MM.1S (cell line): ENCODE measurements around the gene ZNF619.

Experiments used
- DNase-seq: peaks from one replicate; pipeline ENCODE4 v3.0.0-alpha.2; 2015
- H2AFZ ChIP-seq: fragments of 300-600 bp; sonication (generic); 2 replicates; pipeline ENCODE4 v1.6.0; 2016; ENCODE audit warnings: antibody characterized with exemption, low read length
- H3F3A ChIP-seq: fragments of 300-600 bp; sonication (generic); 2 replicates; pipeline ENCODE4 v1.6.1; 2016; ENCODE audit warnings: mild to moderate bottlenecking, antibody characterized with exemption, low read length, moderate library complexity, mixed read lengths; ENCODE audit not compliant: insufficient read depth
- H3K27ac ChIP-seq: fragments of 300-600 bp; sonication (generic); 2 replicates; pipeline ENCODE4 v1.5.1; 2016; ENCODE audit warnings: mild to moderate bottlenecking, low read length
- H3K27me3 ChIP-seq: fragments of 300-600 bp; sonication (generic); replicated peaks from 2 replicates; pipeline ENCODE4 v1.6.0; 2016; ENCODE audit warnings: low read length; ENCODE audit not compliant: insufficient read depth
- H3K36me3 ChIP-seq: fragments of 300-600 bp; sonication (generic); replicated peaks from 2 replicates; pipeline ENCODE4 v1.6.1; 2016; ENCODE audit warnings: mild to moderate bottlenecking, low read length, mixed read lengths; ENCODE audit not compliant: insufficient read depth
- H3K4me1 ChIP-seq: fragments of 300-600 bp; sonication (generic); 2 replicates; pipeline ENCODE4 v1.6.1; 2016; ENCODE audit warnings: low read length, mixed read lengths
- H3K4me2 ChIP-seq: fragments of 300-600 bp; sonication (generic); 2 replicates; pipeline ENCODE4 v1.6.0; 2016; ENCODE audit warnings: low read depth, low read length
- H3K4me3 ChIP-seq: fragments of 300-600 bp; sonication (generic); 2 replicates; pipeline ENCODE4 v1.5.1; 2016; ENCODE audit warnings: low read length, mixed read lengths
- H3K79me2 ChIP-seq: fragments of 300-600 bp; sonication (generic); 2 replicates; pipeline ENCODE4 v1.6.1; 2016; ENCODE audit warnings: mixed run types, low read length, mixed read lengths
- H3K9ac ChIP-seq: fragments of 300-600 bp; sonication (generic); 2 replicates; pipeline ENCODE4 v1.6.1; 2016; ENCODE audit warnings: low read length, mixed read lengths
- H3K9me2 ChIP-seq: fragments of 300-600 bp; sonication (generic); replicated peaks from 2 replicates; pipeline ENCODE4 v1.6.1; 2016; ENCODE audit warnings: mild to moderate bottlenecking, low read length, mixed read lengths; ENCODE audit not compliant: insufficient read depth
- H3K9me3 ChIP-seq: fragments of 300-600 bp; sonication (generic); replicated peaks from 2 replicates; pipeline ENCODE4 v1.6.1; 2016; ENCODE audit warnings: mild to moderate bottlenecking, low read length, mixed read lengths; ENCODE audit not compliant: insufficient read depth
- H4K20me1 ChIP-seq: fragments of 300-600 bp; sonication (generic); 2 replicates; pipeline ENCODE4 v1.6.1; 2016; ENCODE audit warnings: mild to moderate bottlenecking, low read length, moderate library complexity, mixed read lengths; ENCODE audit not compliant: insufficient read depth
- EZH2 ChIP-seq: fragments of 300-600 bp; sonication (generic); optimal IDR thresholded peaks from 2 replicates; pipeline ENCODE3; 2017; ENCODE audit warnings: low read depth, mild to moderate bottlenecking, antibody characterized with exemption, low read length, mixed read lengths
- EZH2phosphoT487 ChIP-seq: fragments of 300-600 bp; sonication (generic); IDR thresholded peaks from 2 replicates; pipeline ENCODE4 v1.6.1; 2018; ENCODE audit warnings: antibody characterized with exemption, low read length
- TF ChIP-seq, protein P1 (sequence below): fragments of 300-600 bp; sonication (generic); IDR thresholded peaks from 2 replicates; pipeline ENCODE4 v1.5.1; 2016; ENCODE audit warnings: antibody characterized with exemption, low read length, mixed read lengths

ZNF619 gene

DNA sequence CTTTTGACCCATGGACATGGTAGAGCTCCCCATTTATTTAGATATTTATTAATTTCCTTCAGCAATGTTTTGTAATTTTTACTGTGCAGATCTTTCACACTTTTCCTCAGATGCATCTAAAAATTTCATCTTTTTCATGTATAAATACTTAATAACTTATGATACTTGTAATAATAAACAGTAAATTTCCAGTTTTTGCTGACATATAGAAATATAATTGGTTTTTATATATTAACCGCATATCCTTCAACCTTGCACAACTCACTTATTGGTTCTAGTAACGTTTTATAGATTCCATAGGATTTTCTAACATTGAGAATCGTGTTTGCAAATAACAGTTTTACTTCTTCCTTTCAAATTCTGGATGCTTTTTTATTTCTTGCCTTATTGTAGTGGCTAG, 44.3 kb downstream of the ZNF619 start:
- no peak for DNase-seq
- no peak overlapping the region for H3K4me2 ChIP-seq
- no peak overlapping the region for H3K4me3 ChIP-seq
- no peak overlapping the region for H3K9ac ChIP-seq
- no peaks in the 10 kb centered on the region for H3F3A ChIP-seq
- peaks cover 6% of the 10 kb centered on the region; the same call in 1 of the 2 replicates for H3K4me1 ChIP-seq
- peaks cover 5% of the 10 kb centered on the region; the same call in 1 of the 2 replicates for H3K79me2 ChIP-seq
- no peak for TF ChIP-seq EZH2phosphoT487
- no peak for TF ChIP-seq EZH2
- TF ChIP-seq, protein P1, sequence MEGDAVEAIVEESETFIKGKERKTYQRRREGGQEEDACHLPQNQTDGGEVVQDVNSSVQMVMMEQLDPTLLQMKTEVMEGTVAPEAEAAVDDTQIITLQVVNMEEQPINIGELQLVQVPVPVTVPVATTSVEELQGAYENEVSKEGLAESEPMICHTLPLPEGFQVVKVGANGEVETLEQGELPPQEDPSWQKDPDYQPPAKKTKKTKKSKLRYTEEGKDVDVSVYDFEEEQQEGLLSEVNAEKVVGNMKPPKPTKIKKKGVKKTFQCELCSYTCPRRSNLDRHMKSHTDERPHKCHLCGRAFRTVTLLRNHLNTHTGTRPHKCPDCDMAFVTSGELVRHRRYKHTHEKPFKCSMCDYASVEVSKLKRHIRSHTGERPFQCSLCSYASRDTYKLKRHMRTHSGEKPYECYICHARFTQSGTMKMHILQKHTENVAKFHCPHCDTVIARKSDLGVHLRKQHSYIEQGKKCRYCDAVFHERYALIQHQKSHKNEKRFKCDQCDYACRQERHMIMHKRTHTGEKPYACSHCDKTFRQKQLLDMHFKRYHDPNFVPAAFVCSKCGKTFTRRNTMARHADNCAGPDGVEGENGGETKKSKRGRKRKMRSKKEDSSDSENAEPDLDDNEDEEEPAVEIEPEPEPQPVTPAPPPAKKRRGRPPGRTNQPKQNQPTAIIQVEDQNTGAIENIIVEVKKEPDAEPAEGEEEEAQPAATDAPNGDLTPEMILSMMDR: no peak
- H3K27me3 ChIP-seq: no peaks in the 10 kb centered on the region
- no peaks in the 10 kb centered on the region for H3K36me3 ChIP-seq
- no peaks in the 10 kb centered on the region for H3K9me2 ChIP-seq
- no peaks in the 10 kb centered on the region for H3K9me3 ChIP-seq
- no peak overlapping the region for H2AFZ ChIP-seq
- H3K27ac ChIP-seq: no peak overlapping the region
- no peaks in the 10 kb centered on the region for H4K20me1 ChIP-seq

GRCh38 chr3:40523781-40524180, 46.9 kb downstream of the ZNF619 start:
- Histone ChIP-seq H2AFZ (no peak overlapping the region), H3K9ac (no peak overlapping the region)

GRCh38 chr3:40524222-40524567, 47.3 kb downstream of the ZNF619 start:
- no peaks in the 10 kb centered on the region for H3K9me3 ChIP-seq
- peaks cover 6% of the 10 kb centered on the region; the same call in 1 of the 2 replicates for H3K4me1 ChIP-seq
- H3K36me3 ChIP-seq: no peaks in the 10 kb centered on the region
- no peak for DNase-seq
- H3K27me3 ChIP-seq: no peaks in the 10 kb centered on the region
- H4K20me1 ChIP-seq: no peaks in the 10 kb centered on the region
- peak overlapping the region; percentile 46; the same call in 1 of the 2 replicates for H3K27ac ChIP-seq
- peak overlapping the region; percentile 95 for H3K4me3 ChIP-seq
- TF ChIP-seq EZH2 (no peak), EZH2phosphoT487 (no peak)
- TF ChIP-seq, protein P1: no peak
- H2AFZ ChIP-seq: peak overlapping the region; percentile 97
- no peaks in the 10 kb centered on the region for H3K9me2 ChIP-seq
- H3K9ac ChIP-seq: peak overlapping the region; percentile 93; the same call in 1 of the 2 replicates
- H3K79me2 ChIP-seq: peaks cover 5% of the 10 kb centered on the region; the same call in 1 of the 2 replicates
- no peaks in the 10 kb centered on the region for H3F3A ChIP-seq
- H3K4me2 ChIP-seq: peak overlapping the region; percentile 96

More at GRCh38 chr3:40523781-40524180, 46.9 kb downstream of the ZNF619 start:
- Histone ChIP-seq H4K20me1 (no peaks in the 10 kb centered on the region), H3F3A (no peaks in the 10 kb centered on the region), H3K36me3 (no peaks in the 10 kb centered on the region), H3K4me3 (no peak overlapping the region), H3K4me1 (peaks cover 6% of the 10 kb centered on the region; the same call in 1 of the 2 replicates), H3K9me3 (no peaks in the 10 kb centered on the region), H3K79me2 (peaks cover 5% of the 10 kb centered on the region; the same call in 1 of the 2 replicates), H3K27me3 (no peaks in the 10 kb centered on the region), H3K27ac (no peak overlapping the region), H3K4me2 (no peak overlapping the region), H3K9me2 (no peaks in the 10 kb centered on the region)
- no peak for DNase-seq
- no peak for TF ChIP-seq EZH2
- no peak for TF ChIP-seq EZH2phosphoT487
- TF ChIP-seq, protein P1: no peak
